ENCODE results near the gene ABAT.
"Not testable (repeated sequence)": the region's sequence is repeated elsewhere in the genome, so short reads cannot be mapped to it uniquely, and the experiment has no call there.

Gene ABAT

GRCh38 chr16:8742068-8742467, 67.7 kb downstream of the ABAT start:
- no peak for DNase-seq (ENCODE audit: low spot score)

- DNase-seq (ENCODE audit: low spot score) = not testable (repeated sequence)
Measured at GRCh38 chr16:8748944-8749343, 74.5 kb downstream of the ABAT start.

- no peak for DNase-seq (ENCODE audit: low spot score)
Measured at GRCh38 chr16:8751481-8752311, 77.3 kb downstream of the ABAT start.

GRCh38 chr16:8752706-8753105, 78.3 kb downstream of the ABAT start:
- no peak for DNase-seq (ENCODE audit: low spot score)

- DNase-seq (ENCODE audit: low spot score) = no peak
Measured at GRCh38 chr16:8753416-8754054, 79.1 kb downstream of the ABAT start.

GRCh38 chr16:8756755-8757154, 82.3 kb downstream of the ABAT start:
- DNase-seq (ENCODE audit: low spot score) = no peak

- no peak for DNase-seq (ENCODE audit: low spot score)
Measured at GRCh38 chr16:8758022-8758421, 83.6 kb downstream of the ABAT start.

GRCh38 chr16:8760021-8760420, 85.6 kb downstream of the ABAT start:
- no peak for DNase-seq (ENCODE audit: low spot score)

- no peak for DNase-seq (ENCODE audit: low spot score)
Measured at GRCh38 chr16:8761078-8761477, 86.7 kb downstream of the ABAT start.

- no peak for DNase-seq (ENCODE audit: low spot score)
Measured at GRCh38 chr16:8762254-8762653, 87.8 kb downstream of the ABAT start.

GRCh38 chr16:8763083-8763482, 88.7 kb downstream of the ABAT start:
- no peak for DNase-seq (ENCODE audit: low spot score)

- no peak for DNase-seq (ENCODE audit: low spot score)
Measured at GRCh38 chr16:8763899-8764298, 89.5 kb downstream of the ABAT start.

- DNase-seq (ENCODE audit: low spot score) = no peak
Measured at GRCh38 chr16:8764525-8765250, 90.3 kb downstream of the ABAT start.

GRCh38 chr16:8767176-8767575, 92.8 kb downstream of the ABAT start:
- no peak for DNase-seq (ENCODE audit: low spot score)

- DNase-seq (ENCODE audit: low spot score) = no peak
Measured at GRCh38 chr16:8768283-8768682, 93.9 kb downstream of the ABAT start.

- no peak for DNase-seq (ENCODE audit: low spot score)
Measured at GRCh38 chr16:8768692-8769091, 94.3 kb downstream of the ABAT start.

GRCh38 chr16:8773537-8773936, 99.1 kb downstream of the ABAT start:
- DNase-seq (ENCODE audit: low spot score) = no peak

GRCh38 chr16:8774208-8774607, 99.8 kb downstream of the ABAT start:
- no peak for DNase-seq (ENCODE audit: low spot score)

GRCh38 chr16:8775359-8775758, 100.9 kb downstream of the ABAT start:
- no peak for DNase-seq (ENCODE audit: low spot score)

- DNase-seq (ENCODE audit: low spot score) = no peak
Measured at GRCh38 chr16:8776129-8776584, 101.7 kb downstream of the ABAT start.

- no peak for DNase-seq (ENCODE audit: low spot score)
Measured at GRCh38 chr16:8777217-8777616, 102.8 kb downstream of the ABAT start.

GRCh38 chr16:8781797-8782196, 107.4 kb downstream of the ABAT start:
- DNase-seq (ENCODE audit: low spot score) = no peak

GRCh38 chr16:8782673-8783072, 108.3 kb downstream of the ABAT start:
- DNase-seq (ENCODE audit: low spot score) = no peak

All from CD4-positive, alpha-beta T cell treated with Interleukin-15 for 4 hours (primary cell).